ENCODE results near the gene ZNF814.
"Not testable (repeated sequence)": the region's sequence is repeated elsewhere in the genome, so short reads cannot be mapped to it uniquely, and the experiment has no call there.

Gene ZNF814

GRCh38 chr19:57854117-57854516 lies 34.7 kb downstream of the ZNF814 start:
- not testable (repeated sequence) for DNase-seq

- DNase-seq: not testable (repeated sequence)
These were observed 36.8 kb downstream of the ZNF814 start for GRCh38 chr19:57851812-57852603.

- peak; percentile 31 for DNase-seq
These were observed 38.3 kb downstream of the ZNF814 start for GRCh38 chr19:57850553-57851017.

GRCh38 chr19:57849666-57850473 lies 39.0 kb downstream of the ZNF814 start, which contains the start of gene ZNF587:
ZNF587 (plus strand) TSS chr19:57849859; CDS start chr19:57850039, 180 bp downstream.
- DNase-seq: peak; percentile 72

GRCh38 chr19:57849162-57849665 lies 39.6 kb downstream of the ZNF814 start:
- DNase-seq: not testable (repeated sequence)

- not testable (repeated sequence) for DNase-seq
These were observed 41.7 kb downstream of the ZNF814 start for GRCh38 chr19:57847164-57847563.

GRCh38 chr19:57841122-57841763 lies 47.6 kb downstream of the ZNF814 start:
- DNase-seq: no peak

GRCh38 chr19:57838622-57839191 lies 50.1 kb downstream of the ZNF814 start:
- not testable (repeated sequence) for DNase-seq

- not testable (repeated sequence) for DNase-seq
These were observed 51.8 kb downstream of the ZNF814 start for GRCh38 chr19:57836991-57837390.

- no peak for DNase-seq
These were observed 58.7 kb downstream of the ZNF814 start, which contains the start of gene ZNF587B for GRCh38 chr19:57830071-57830602. ZNF587B (plus strand) TSS chr19:57830299; CDS start chr19:57830529, 230 bp downstream.

GRCh38 chr19:57829316-57829715 lies 59.5 kb downstream of the ZNF814 start:
- no peak for DNase-seq

GRCh38 chr19:57825511-57825910 lies 63.3 kb downstream of the ZNF814 start:
- no peak for DNase-seq

GRCh38 chr19:57823608-57824007 lies 65.2 kb downstream of the ZNF814 start:
- DNase-seq: not testable (repeated sequence)

GRCh38 chr19:57823155-57823554 lies 65.7 kb downstream of the ZNF814 start:
- DNase-seq: not testable (repeated sequence)

- DNase-seq: not testable (repeated sequence)
These were observed 67.3 kb downstream of the ZNF814 start for GRCh38 chr19:57821501-57821900.

- not testable (repeated sequence) for DNase-seq
These were observed 67.7 kb downstream of the ZNF814 start for GRCh38 chr19:57821095-57821494.

GRCh38 chr19:57820599-57820998 lies 68.2 kb downstream of the ZNF814 start:
- no peak for DNase-seq

- peak; percentile 93 for DNase-seq
These were observed 69.2 kb downstream of the ZNF814 start for GRCh38 chr19:57819475-57820148.

- DNase-seq: no peak
These were observed 70.5 kb downstream of the ZNF814 start for GRCh38 chr19:57818378-57818777.

- no peak for DNase-seq
These were observed 70.9 kb downstream of the ZNF814 start for GRCh38 chr19:57817976-57818375.

- no peak for DNase-seq
These were observed 72.2 kb downstream of the ZNF814 start for GRCh38 chr19:57816652-57817051.

Measured in HCEC 1CT (cell line).